Astrocyte of the spinal cord (primary cell): Measurements from ENCODE around the gene MAN2B2.

Experiments
- DNase-seq: peaks from one replicate; pipeline ENCODE4 v3.0.0; 2011; ENCODE audit warnings: low read depth, low spot score
- H3K4me3 ChIP-seq: 2 replicates; pipeline ENCODE4 v1.5.1; 2011; ENCODE audit warnings: low read depth, mild to moderate bottlenecking, low read length, moderate library complexity
- CTCF ChIP-seq: IDR thresholded peaks from 2 replicates; pipeline ENCODE4 v1.5.1; 2012; ENCODE audit warnings: low read depth, mild to moderate bottlenecking, low read length, inconsistent platforms
- in situ Hi-C: cut with HindIII; loops from 2 replicates; pipeline ENCODE4 v1.10.0; 2017; ENCODE audit warnings: low sequenced_read_pairs

Gene MAN2B2

DNA sequence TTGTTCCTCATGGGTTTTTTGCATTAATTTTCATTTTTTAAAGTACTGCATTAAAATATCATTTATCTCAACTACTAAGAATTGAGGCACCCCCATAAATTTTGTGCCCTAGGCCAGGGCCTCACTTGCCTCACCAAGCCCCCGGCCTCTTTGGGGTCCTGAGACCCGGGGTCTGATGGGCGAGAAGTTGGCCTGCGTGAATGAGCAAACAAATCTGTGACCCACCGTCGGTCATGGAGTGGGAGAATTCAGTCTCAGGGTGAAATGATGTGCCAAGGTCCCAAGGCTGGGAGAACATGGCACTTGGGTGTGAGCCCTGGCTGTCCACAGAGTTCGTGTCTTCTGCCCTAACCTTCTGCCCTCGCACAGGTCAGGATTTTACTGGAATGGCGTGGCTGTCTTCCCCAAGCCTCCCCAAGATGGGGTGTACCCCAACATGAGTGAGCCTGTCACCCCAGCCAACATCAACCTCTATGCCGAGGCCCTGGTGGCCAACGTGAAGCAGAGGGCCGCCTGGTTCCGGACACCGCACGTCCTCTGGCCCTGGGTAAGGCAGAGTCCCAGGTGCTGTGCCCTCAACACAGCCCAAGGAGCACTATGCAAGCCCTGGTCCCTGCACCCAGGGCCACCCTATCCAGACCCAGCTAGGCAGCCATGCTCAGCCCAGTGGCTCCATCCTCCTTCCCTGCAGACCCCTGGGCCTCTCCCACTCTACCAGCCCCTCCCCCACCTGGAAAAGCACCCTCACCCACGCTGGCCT is 18.0 kb downstream of the MAN2B2 start:
- no peak for DNase-seq
- no peak overlapping the region for H3K4me3 ChIP-seq
- no peak for TF ChIP-seq CTCF
- in situ Hi-C loops = no loop called here

DNA sequence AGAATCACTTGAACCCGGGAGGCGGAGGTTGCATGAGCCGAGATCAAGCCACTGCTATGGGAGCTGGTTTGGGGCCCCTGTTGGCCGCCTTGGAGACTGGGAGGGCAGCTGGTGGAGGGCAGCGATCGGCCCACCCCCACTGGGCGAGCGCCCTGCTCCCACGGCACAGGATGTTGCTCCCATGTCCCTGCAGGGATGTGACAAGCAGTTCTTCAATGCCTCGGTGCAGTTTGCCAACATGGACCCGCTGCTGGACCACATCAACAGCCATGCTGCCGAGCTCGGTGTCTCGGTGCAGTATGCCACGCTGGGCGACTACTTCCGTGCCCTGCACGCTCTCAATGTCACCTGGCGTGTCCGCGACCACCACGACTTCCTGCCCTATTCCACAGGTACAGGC is 19.4 kb downstream of the MAN2B2 start:
- no peak overlapping the region for H3K4me3 ChIP-seq
- in situ Hi-C loops = no loop called here
- DNase-seq = no peak
- TF ChIP-seq CTCF = no peak

DNA sequence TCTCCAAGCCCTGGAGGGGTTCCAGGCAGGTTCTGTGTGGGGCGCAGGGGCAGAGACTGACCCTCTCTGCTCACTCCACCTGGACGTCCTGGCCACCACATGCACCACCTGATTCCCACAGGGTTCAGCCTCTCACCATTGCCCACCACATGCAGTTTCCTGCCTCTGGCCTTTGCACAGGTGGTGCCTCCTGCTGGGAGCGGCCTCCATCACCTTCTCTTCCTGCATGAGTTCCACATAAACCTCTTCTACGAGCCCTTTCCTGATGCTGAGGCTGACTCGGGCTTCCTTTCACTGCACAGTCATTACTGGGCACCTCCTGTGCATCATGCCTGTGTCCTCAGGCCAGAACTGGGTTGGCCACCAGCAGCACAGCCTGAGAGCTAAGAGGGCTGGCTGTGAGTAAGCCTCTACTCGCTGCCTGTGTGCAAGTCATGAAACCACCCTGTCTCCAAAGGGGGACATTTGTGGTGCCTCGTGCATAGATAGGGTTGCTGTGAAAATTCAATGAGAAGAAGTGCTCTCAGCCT is 19.9 kb downstream of the MAN2B2 start:
- H3K4me3 ChIP-seq = no peak overlapping the region
- in situ Hi-C loops = no loop called here
- no peak for DNase-seq
- no peak for TF ChIP-seq CTCF

GRCh38 chr4:6595897-6596537 is 21.0 kb downstream of the MAN2B2 start:
- no peak overlapping the region for H3K4me3 ChIP-seq
- in situ Hi-C loops = no loop called here

GRCh38 chr4:6596948-6597347 is 22.0 kb downstream of the MAN2B2 start:
- no peak for DNase-seq
- in situ Hi-C loops = no loop called here
- TF ChIP-seq CTCF = no peak
- H3K4me3 ChIP-seq = no peak overlapping the region

More at GRCh38 chr4:6595897-6596537, 21.0 kb downstream of the MAN2B2 start:
- DNase-seq = no peak
- no peak for TF ChIP-seq CTCF

DNA sequence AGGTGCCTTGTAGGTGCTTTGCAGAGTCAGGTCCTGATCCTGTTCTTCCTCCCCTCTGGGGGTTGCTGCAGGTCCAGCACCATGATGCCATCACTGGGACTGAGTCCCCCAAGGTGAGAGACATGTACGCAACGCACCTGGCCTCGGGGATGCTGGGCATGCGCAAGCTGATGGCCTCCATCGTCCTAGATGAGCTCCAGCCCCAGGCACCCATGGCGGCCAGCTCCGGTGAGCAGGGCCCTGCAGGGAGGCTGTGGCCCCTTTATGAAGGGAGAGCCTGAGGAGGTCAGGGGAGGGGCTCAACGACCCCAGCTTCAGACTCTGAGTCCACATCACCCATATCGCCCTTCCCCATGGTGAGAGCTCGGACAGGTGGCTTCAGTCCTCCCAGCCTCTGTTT is 23.1 kb downstream of the MAN2B2 start:
- no peak for DNase-seq
- no peak overlapping the region for H3K4me3 ChIP-seq
- in situ Hi-C loops = no loop called here
- TF ChIP-seq CTCF = no peak
